OCI-LY7 (cell line): Measurements from ENCODE around the gene SHISA5. TPM values are rescaled to one million over a fixed set of nuclear protein-coding genes. Genes with fewer than 3 reads are reported as not detected.
"Not testable (repeated sequence)": the region's sequence is repeated elsewhere in the genome, so short reads cannot be mapped to it uniquely, and the experiment has no call there.

Experiments used
- BruUV-seq: library from RNA; stranded (reverse); fragments of 400-500 nt; replicated peaks from 2 replicates; lab custom pipeline; 2021; lab: Mats Ljungman, UMichigan
- CTCF ChIA-PET: fragments of 300-600 bp; sonication (Branson Sonifier 250); formaldehyde crosslinking; loops from one replicate; lab custom pipeline; 2022; ENCODE audit warnings: antibody characterized with exemption; ENCODE audit not compliant: unreplicated experiment; lab: Charles Lee
- POLR2A ChIA-PET: fragments of 300-600 bp; sonication (Branson Sonifier 250); formaldehyde crosslinking; loops from one replicate; lab custom pipeline; 2022; ENCODE audit warnings: antibody characterized with exemption; lab: Charles Lee
- DNase-seq: peaks from one replicate; pipeline ENCODE4 v3.0.0-alpha.2; 2015; ENCODE audit warnings: low spot score
- H2AFZ ChIP-seq: fragments of 200-600 bp; sonication (generic), shearing (Covaris generic); 2 replicates; pipeline ENCODE4 v1.6.1; 2014; ENCODE audit warnings: mild to moderate bottlenecking, antibody characterized with exemption, low read length, moderate library complexity
- H3K27ac ChIP-seq: fragments of 200-600 bp; sonication (generic); 2 replicates; pipeline ENCODE4 v1.5.1; 2014; ENCODE audit warnings: mixed run types, low read depth, mild to moderate bottlenecking, moderate library complexity, low read length, inconsistent platforms; ENCODE audit not compliant: poor library complexity, severe bottlenecking
- H3K36me3 ChIP-seq: fragments of 200-600 bp; sonication (generic); 2 replicates; pipeline ENCODE4 v1.6.1; 2014; ENCODE audit warnings: mild to moderate bottlenecking, antibody characterized with exemption, low read length, moderate library complexity, mixed read lengths; ENCODE audit not compliant: insufficient read depth
- H3K4me1 ChIP-seq: fragments of 200-600 bp; sonication (generic); 2 replicates; pipeline ENCODE4 v1.5.1; 2014; ENCODE audit warnings: mild to moderate bottlenecking, low read length; ENCODE audit not compliant: insufficient read depth, poor library complexity, severe bottlenecking
- H3K4me2 ChIP-seq: fragments of 200-600 bp; sonication (generic); 2 replicates; pipeline ENCODE4 v1.6.1; 2014; ENCODE audit warnings: mild to moderate bottlenecking, low read length
- H3K4me3 ChIP-seq: fragments of 200-600 bp; sonication (generic); 2 replicates; pipeline ENCODE4 v1.5.1; 2014; ENCODE audit warnings: mild to moderate bottlenecking, low read depth, low read length; ENCODE audit not compliant: poor library complexity, severe bottlenecking
- H3K79me2 ChIP-seq: fragments of 200-600 bp; sonication (generic); 2 replicates; pipeline ENCODE4 v1.6.1; 2016; ENCODE audit warnings: low read depth, mild to moderate bottlenecking, low read length, moderate library complexity, mixed read lengths; ENCODE audit not compliant: insufficient read depth
- H3K9me2 ChIP-seq: fragments of 200-600 bp; sonication (generic); 2 replicates; pipeline ENCODE4 v1.6.1; 2016; ENCODE audit warnings: mild to moderate bottlenecking, low read length, mixed read lengths; ENCODE audit not compliant: insufficient read depth
- H3K9me3 ChIP-seq: fragments of 200-600 bp; sonication (generic); 2 replicates; pipeline ENCODE4 v1.6.1; 2014; ENCODE audit warnings: mild to moderate bottlenecking, mixed run types, low read length, mixed read lengths
- H4K20me1 ChIP-seq: fragments of 200-600 bp; sonication (generic); 2 replicates; pipeline ENCODE4 v1.6.1; 2014; ENCODE audit warnings: mild to moderate bottlenecking, antibody characterized with exemption, low read length, moderate library complexity, mixed read lengths; ENCODE audit not compliant: insufficient read depth
- CTCF ChIP-seq: fragments of 200-600 bp; sonication (generic); conservative IDR thresholded peaks from 2 replicates; pipeline ENCODE4 v1.5.1; 2014; ENCODE audit warnings: mild to moderate bottlenecking, antibody characterized with exemption, low read length, moderate library complexity, mixed read lengths
- EZH2phosphoT487 ChIP-seq: fragments of 200-600 bp; sonication (generic); IDR thresholded peaks from 2 replicates; pipeline ENCODE4 v1.6.1; 2018; ENCODE audit warnings: low read depth, borderline replicate concordance, mild to moderate bottlenecking, mixed run types, antibody characterized with exemption, low read length, moderate library complexity, mixed read lengths
- intact Hi-C: fragments of 100-400 bp; cut with micrococcal nuclease; formaldehyde crosslinking; loops from one replicate; pipeline ENCODE4 v1.10.0; 2022; ENCODE audit not compliant: unreplicated experiment
- total RNA-seq, 2 experiments: library from RNA; depleted of rRNA in 1 of 2; stranded (reverse); fragments of >200 nt in 1 of 2; shearing (Covaris generic) in 1 of 2; gene quantifications; 2 replicates each; pipeline ENCODE4 v1.2.3, GENCODE V29; 2014 to 2022

The SHISA5 gene
- total RNA-seq, 2 experiments from 2014 or later = 97.3 to 102 TPM

DNA sequence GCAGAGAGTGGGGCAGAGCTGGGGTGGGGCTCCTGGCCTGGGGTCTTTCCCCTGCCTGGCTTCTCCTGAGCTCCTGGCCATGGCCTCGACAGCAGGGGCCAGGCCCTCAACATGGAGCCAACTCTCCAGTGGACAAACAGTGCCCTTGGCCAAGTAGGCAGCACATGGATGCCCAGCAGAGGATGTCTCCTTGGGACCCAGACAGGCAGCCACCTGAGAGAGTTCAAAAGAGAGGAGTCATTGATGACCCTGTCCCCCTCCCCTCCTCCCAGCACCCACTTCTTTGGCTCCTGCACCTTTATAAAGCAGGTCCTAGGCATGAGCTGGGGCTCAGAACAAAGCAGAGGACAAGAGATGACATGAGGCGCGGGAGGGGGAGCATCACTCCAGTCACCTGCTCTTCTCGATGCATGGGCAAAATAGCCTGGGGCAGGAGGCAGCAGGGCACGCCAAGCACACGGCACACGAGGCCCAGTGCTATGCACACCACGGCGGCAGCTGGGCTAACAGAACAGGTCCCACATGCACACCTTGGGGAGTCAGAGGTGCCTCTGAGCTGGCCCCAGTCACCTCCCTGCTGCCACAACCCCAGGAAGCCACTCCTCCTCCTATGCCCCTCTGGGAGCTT lies 27.4 kb downstream of the SHISA5 start:
- Histone ChIP-seq H3K27ac (no peak overlapping the region), H3K4me1 (peaks cover 30% of the 10 kb centered on the region), H4K20me1 (no peaks in the 10 kb centered on the region), H3K4me2 (no peak overlapping the region), H3K9me3 (no peaks in the 10 kb centered on the region), H3K79me2 (peaks cover 9% of the 10 kb centered on the region), H3K4me3 (no peak overlapping the region), H3K9me2 (no peaks in the 10 kb centered on the region), H3K36me3 (no peaks in the 10 kb centered on the region), H2AFZ (no peak overlapping the region)
- intact Hi-C loops = no loop called here
- TF ChIP-seq CTCF (no peak), EZH2phosphoT487 (no peak)
- ChIA-PET CTCF (interaction anchor here (0.6 kb wide), 1 partner anchor 80 kb away, joined by 4 read pairs; the partner anchor contains the start of gene PFKFB4), POLR2A (interaction anchor here (0.6 to 1.2 kb wide), 2 partner anchors 80 to 993 kb away, joined by 3 read pairs; partner anchors contain the start of gene PFKFB4)
- no peak for DNase-seq
- no TSS peak for BruUV-seq

DNA sequence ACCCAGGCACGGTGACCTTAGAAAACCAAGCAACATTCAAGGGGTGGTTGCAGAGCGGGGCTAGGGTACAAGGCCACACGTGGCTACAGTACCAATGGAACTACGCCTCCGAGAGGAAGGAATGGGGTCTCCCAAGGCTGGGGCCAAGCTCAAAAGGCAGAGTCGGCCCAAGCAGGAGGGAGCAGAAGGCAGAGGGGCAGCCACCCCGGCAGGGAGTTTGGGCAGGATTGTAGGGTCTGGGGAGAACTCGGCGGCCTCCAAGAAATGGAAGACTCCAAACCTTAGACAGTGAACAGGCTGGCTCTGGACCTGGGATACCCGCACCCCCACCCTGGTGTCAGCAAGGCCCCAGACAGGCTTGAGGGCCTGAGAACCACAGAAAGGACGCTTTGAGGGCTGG lies 28.8 kb downstream of the SHISA5 start:
- Histone ChIP-seq H3K36me3 (no peaks in the 10 kb centered on the region; the same call in 1 of the 2 replicates), H3K79me2 (peaks cover 22% of the 10 kb centered on the region), H3K4me2 (no peak overlapping the region), H3K27ac (no peak overlapping the region), H3K4me3 (no peak overlapping the region), H4K20me1 (no peaks in the 10 kb centered on the region), H3K9me3 (no peaks in the 10 kb centered on the region), H2AFZ (no peak overlapping the region), H3K9me2 (no peaks in the 10 kb centered on the region), H3K4me1 (peaks cover 42% of the 10 kb centered on the region)
- intact Hi-C loops = no loop called here
- ChIA-PET POLR2A (no interaction called here), CTCF (no interaction called here)
- no peak for DNase-seq
- BruUV-seq = no TSS peak
- TF ChIP-seq EZH2phosphoT487 (no peak), CTCF (no peak)

- no TSS peak for BruUV-seq
- ChIA-PET POLR2A (interaction anchor here (0.6 to 0.7 kb wide), 2 partner anchors 30 to 595 kb away, joined by 3 read pairs; no protein-coding TSS in a partner anchor), CTCF (interaction anchor here (0.5 kb wide), 1 partner anchor 30 kb away, joined by 3 read pairs; no protein-coding TSS in a partner anchor)
- peaks cover 27% of the 10 kb centered on the region for H3K79me2 ChIP-seq
- TF ChIP-seq EZH2phosphoT487 (no peak), CTCF (no peak)
- intact Hi-C loops = no loop called here
- peaks cover 48% of the 10 kb centered on the region for H3K4me1 ChIP-seq
- H2AFZ ChIP-seq = no peak overlapping the region
- H3K9me2 ChIP-seq = no peaks in the 10 kb centered on the region
- H3K9me3 ChIP-seq = no peaks in the 10 kb centered on the region
- no peak overlapping the region for H3K27ac ChIP-seq
- H4K20me1 ChIP-seq = no peaks in the 10 kb centered on the region
- H3K4me3 ChIP-seq = no peak overlapping the region
- DNase-seq = no peak
- no peaks in the 10 kb centered on the region; the same call in 1 of the 2 replicates for H3K36me3 ChIP-seq
- H3K4me2 ChIP-seq = no peak overlapping the region
Observed at GRCh38 chr3:48474619-48475018, 29.4 kb downstream of the SHISA5 start.

DNA sequence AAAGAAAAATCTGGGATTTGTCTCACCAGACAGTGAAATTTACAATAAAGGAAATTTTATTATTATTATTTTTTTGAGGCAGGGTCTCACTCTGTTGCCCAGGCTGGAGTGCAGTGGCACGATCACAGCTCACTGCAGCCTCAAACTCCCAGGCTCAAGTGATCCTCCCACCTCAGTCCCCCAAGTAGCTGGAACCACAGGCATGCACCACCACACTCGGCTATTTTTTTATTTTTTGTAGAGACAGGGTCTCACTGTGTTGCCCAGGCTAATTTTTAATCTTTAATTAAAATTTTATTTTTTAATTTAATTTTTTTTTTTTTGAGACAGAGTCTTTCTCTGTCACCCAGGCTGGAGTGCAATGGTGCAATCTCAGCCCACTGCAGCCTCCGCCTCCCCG lies 29.9 kb downstream of the SHISA5 start:
- peaks cover 48% of the 10 kb centered on the region for H3K4me1 ChIP-seq
- intact Hi-C loops, H2AFZ ChIP-seq, BruUV-seq, H3K4me3 ChIP-seq, H3K36me3 ChIP-seq, H3K9me3 ChIP-seq, H3K4me2 ChIP-seq, H3K9me2 ChIP-seq, DNase-seq, H4K20me1 ChIP-seq: not testable (repeated sequence)
- H3K27ac ChIP-seq = peak overlapping the region; percentile 84
- ChIA-PET POLR2A (interaction anchor here (0.7 to 2.8 kb wide), 3 partner anchors 23 to 596 kb away, joined by 3 to 19 read pairs (median 16); partner anchors contain the start of genes CCDC51 and TMA7), CTCF (interaction anchor here (0.7 to 1.3 kb wide), 6 partner anchors 10 to 71 kb away, joined by 3 to 5 read pairs (median 3); partner anchors contain the start of genes CCDC51 and TMA7)
- H3K79me2 ChIP-seq = peaks cover 32% of the 10 kb centered on the region
